ENCODE measurements around the gene RBM38.

Gene RBM38

GRCh38 chr20:57437672-57438330 is 46.6 kb downstream of the RBM38 start:
- Histone ChIP-seq H3K4me2 (ENCODE audit: insufficient read depth, low read length) (no peak overlapping the region), H2AFZ (ENCODE audit: low read depth, low read length) (no peak overlapping the region), H3K4me3 (ENCODE audit: low read depth in 1 of 2, low read length in 2 of 2) (no peak overlapping the region), H4K20me1 (ENCODE audit: insufficient read depth, low read length) (peaks cover 41% of the 10 kb centered on the region), H3K27ac (ENCODE audit: low read length) (no peak overlapping the region), H3K36me3 (ENCODE audit: insufficient read depth, low read length) (no peaks in the 10 kb centered on the region), H3K79me2 (ENCODE audit: insufficient read depth, low read length) (no peaks in the 10 kb centered on the region), H3K9ac (ENCODE audit: low read depth, low read length) (no peak overlapping the region), H3K9me3 (ENCODE audit: insufficient read depth, low read length, severe bottlenecking) (no peaks in the 10 kb centered on the region), H3K4me1 (ENCODE audit: insufficient read depth, low read length) (peaks cover 8% of the 10 kb centered on the region), H3K27me3 (ENCODE audit: insufficient read depth, low read length, poor library complexity) (peaks cover 25% of the 10 kb centered on the region)
- ATAC-seq (ENCODE audit: insufficient read depth, low read depth) (no peak), DNase-seq (no peak)
- no peak for TF ChIP-seq CTCF (IDR thresholded peaks at IDR 0.05; ENCODE audit: borderline replicate concordance, extremely low read depth, low read length, poor library complexity, severe bottlenecking)
- no peak for TF ChIP-seq EZH2 (IDR thresholded peaks at IDR 0.05; ENCODE audit: borderline replicate concordance, low read depth, low read length, severe bottlenecking)

DNA sequence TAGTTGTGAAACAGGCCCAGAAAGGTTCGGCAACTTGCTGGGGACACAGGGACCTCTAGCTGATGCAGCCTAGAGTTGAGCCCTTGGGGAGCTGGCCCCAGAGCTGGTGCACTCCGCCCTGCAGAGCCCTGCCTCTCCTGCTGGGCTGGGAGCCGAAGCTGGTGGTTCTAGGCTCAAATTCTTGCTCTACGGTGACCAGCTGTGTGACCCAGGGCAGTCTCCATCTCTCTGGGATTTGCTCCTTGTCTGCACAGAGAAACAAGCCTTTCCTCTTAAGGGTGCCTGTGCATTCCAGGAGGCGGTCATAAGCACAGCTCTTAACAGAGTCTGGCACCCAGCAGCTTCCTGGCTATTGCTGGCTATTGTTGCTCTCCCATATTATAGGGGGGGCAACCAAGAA is 47.4 kb downstream of the RBM38 start:
- DNase-seq (no peak), ATAC-seq (ENCODE audit: insufficient read depth, low read depth) (no peak)
- Histone ChIP-seq H3K27ac (ENCODE audit: low read length) (no peak overlapping the region), H3K9me3 (ENCODE audit: insufficient read depth, low read length, severe bottlenecking) (no peaks in the 10 kb centered on the region), H3K4me3 (ENCODE audit: low read depth in 1 of 2, low read length in 2 of 2) (no peak overlapping the region), H3K36me3 (ENCODE audit: insufficient read depth, low read length) (no peaks in the 10 kb centered on the region), H3K27me3 (ENCODE audit: insufficient read depth, low read length, poor library complexity) (peaks cover 25% of the 10 kb centered on the region), H2AFZ (ENCODE audit: low read depth, low read length) (no peak overlapping the region), H3K4me1 (ENCODE audit: insufficient read depth, low read length) (peaks cover under 1% of the 10 kb centered on the region; the same call in 1 of the 2 replicates), H3K4me2 (ENCODE audit: insufficient read depth, low read length) (no peak overlapping the region), H3K9ac (ENCODE audit: low read depth, low read length) (no peak overlapping the region), H4K20me1 (ENCODE audit: insufficient read depth, low read length) (peaks cover 35% of the 10 kb centered on the region), H3K79me2 (ENCODE audit: insufficient read depth, low read length) (no peaks in the 10 kb centered on the region)
- no peak for TF ChIP-seq CTCF (IDR thresholded peaks at IDR 0.05; ENCODE audit: borderline replicate concordance, extremely low read depth, low read length, poor library complexity, severe bottlenecking)
- TF ChIP-seq EZH2 (IDR thresholded peaks at IDR 0.05; ENCODE audit: borderline replicate concordance, low read depth, low read length, severe bottlenecking): no peak

DNA sequence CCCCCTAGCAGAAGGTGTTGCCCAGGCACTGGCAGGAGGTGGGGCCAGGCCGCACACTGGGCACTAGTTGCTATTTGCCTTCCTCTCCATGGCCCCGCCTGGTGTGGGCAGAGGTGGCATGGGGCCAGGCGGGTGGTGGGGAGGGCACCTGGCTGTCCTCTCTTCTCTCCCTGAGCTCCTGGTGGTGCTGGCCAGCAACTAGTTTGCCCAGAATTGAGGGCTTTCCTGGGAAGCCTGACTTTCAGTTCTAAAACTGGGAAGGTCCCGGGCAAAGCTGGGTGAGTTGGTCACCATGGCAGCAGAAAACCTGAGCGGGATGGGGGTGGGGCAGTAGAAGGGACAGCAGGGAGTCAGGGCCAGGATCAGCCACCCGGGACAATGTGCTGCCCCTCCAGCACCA is 48.2 kb downstream of the RBM38 start:
- peaks cover 27% of the 10 kb centered on the region for H4K20me1 ChIP-seq (ENCODE audit: insufficient read depth, low read length)
- no peak overlapping the region for H3K4me3 ChIP-seq (ENCODE audit: low read depth in 1 of 2, low read length in 2 of 2)
- no peak overlapping the region for H3K9ac ChIP-seq (ENCODE audit: low read depth, low read length)
- no peak overlapping the region for H2AFZ ChIP-seq (ENCODE audit: low read depth, low read length)
- TF ChIP-seq CTCF (IDR thresholded peaks at IDR 0.05; ENCODE audit: borderline replicate concordance, extremely low read depth, low read length, poor library complexity, severe bottlenecking): no peak
- no peak for TF ChIP-seq EZH2 (IDR thresholded peaks at IDR 0.05; ENCODE audit: borderline replicate concordance, low read depth, low read length, severe bottlenecking)
- H3K27me3 ChIP-seq (ENCODE audit: insufficient read depth, low read length, poor library complexity): peaks cover 23% of the 10 kb centered on the region
- H3K4me1 ChIP-seq (ENCODE audit: insufficient read depth, low read length): no peaks in the 10 kb centered on the region
- ATAC-seq (ENCODE audit: insufficient read depth, low read depth) (no peak), DNase-seq (no peak)
- no peaks in the 10 kb centered on the region for H3K36me3 ChIP-seq (ENCODE audit: insufficient read depth, low read length)
- H3K79me2 ChIP-seq (ENCODE audit: insufficient read depth, low read length): no peaks in the 10 kb centered on the region
- no peak overlapping the region for H3K27ac ChIP-seq (ENCODE audit: low read length)
- H3K9me3 ChIP-seq (ENCODE audit: insufficient read depth, low read length, severe bottlenecking): no peaks in the 10 kb centered on the region
- H3K4me2 ChIP-seq (ENCODE audit: insufficient read depth, low read length): no peak overlapping the region

Measured in DND-41 (cell line).